B cell (primary cell): ENCODE results near the gene TBCB. TPM values are rescaled to one million over a fixed set of nuclear protein-coding genes. Genes with fewer than 3 reads are reported as not detected.

Experiments
- ATAC-seq: fragments of 200-7000 bp; cut with Tn5 transposase; one replicate; pipeline ENCODE4 v1.10.0; 2021; ENCODE audit warnings: low read depth, mild to moderate bottlenecking, moderate number of reproducible peaks, moderate library complexity
- CTCF ChIA-PET: fragments of 350-600 bp; sonication (Branson Sonifier 250); formaldehyde crosslinking; loops from one replicate; lab custom pipeline; 2021; ENCODE audit warnings: antibody characterized with exemption, inconsistent platforms; lab: Charles Lee
- POLR2A ChIA-PET: fragments of 350-600 bp; sonication (Branson Sonifier 250); formaldehyde crosslinking; loops from one replicate; lab custom pipeline; 2021; ENCODE audit warnings: antibody characterized with exemption; lab: Charles Lee
- DNase-seq: peaks from one replicate; pipeline ENCODE4 v3.0.0; 2013
- H2AFZ ChIP-seq: 2 replicates; pipeline ENCODE4 v1.6.1; 2012; ENCODE audit warnings: mild to moderate bottlenecking, low read depth, low read length; ENCODE audit not compliant: insufficient read depth, poor library complexity, severe bottlenecking
- H3K27ac ChIP-seq, 2 donors: 1 replicate in 1 of 2; 2 replicates in 1 of 2; pipeline ENCODE4 v1.5.1; 2012 to 2013; ENCODE audit warnings: low read length in 2 of 2, mild to moderate bottlenecking in 2 of 2, moderate library complexity in 1 of 2
- H3K27me3 ChIP-seq, 4 experiments: fragments of 200-600 bp in 1 of 4; sonication (generic) in 1 of 4; replicated peaks in 1 of 4; 1 replicate in 2 of 4; 2 replicates in 2 of 4; pipeline versions ENCODE4 v1.6.1 to v1.7.0; 2013 to 2016; ENCODE audit warnings: low read length in 3 of 4, mild to moderate bottlenecking in 2 of 4, mixed read lengths in 1 of 4, moderate library complexity in 1 of 4; ENCODE audit not compliant: insufficient read depth in 4 of 4, control insufficient read depth in 3 of 4; ENCODE audit errors: control extremely low read depth in 1 of 4
- H3K36me3 ChIP-seq, 2 experiments: replicated peaks in 1 of 2; 1 replicate in 1 of 2; 2 replicates in 1 of 2; pipeline versions ENCODE4 v1.6.1 to v1.7.1; 2013; ENCODE audit warnings: low read length in 1 of 2; ENCODE audit not compliant: insufficient read depth in 2 of 2, control insufficient read depth in 1 of 2; ENCODE audit errors: control extremely low read depth in 1 of 2, extremely low read depth in 1 of 2
- H3K4me1 ChIP-seq, 2 donors: fragments of 200-600 bp in 1 of 2; sonication (generic) in 1 of 2; 1 replicate in 1 of 2; 2 replicates in 1 of 2; pipeline versions ENCODE4 v1.5.1 to v1.6.1; 2013 to 2017; ENCODE audit warnings: low read length in 2 of 2; ENCODE audit not compliant: control insufficient read depth in 2 of 2, insufficient read depth in 2 of 2
- H3K4me2 ChIP-seq: replicated peaks from 2 replicates; pipeline ENCODE3; 2012; ENCODE audit warnings: mild to moderate bottlenecking, low read depth, low read length; ENCODE audit not compliant: poor library complexity, severe bottlenecking
- H3K4me3 ChIP-seq, 5 experiments: fragments of 200-600 bp in 1 of 5; sonication (generic) in 1 of 5; 1 replicate in 3 of 5; 2 replicates in 2 of 5; pipeline versions ENCODE4 v1.5.1 to v1.7.0; 2011 to 2016; ENCODE audit warnings: low read length in 4 of 5, mild to moderate bottlenecking in 4 of 5, low read depth in 2 of 5, control low read depth in 1 of 5, moderate library complexity in 1 of 5; ENCODE audit not compliant: insufficient read depth in 1 of 5; ENCODE audit errors: control extremely low read depth in 1 of 5, extremely low read depth in 1 of 5
- H3K79me2 ChIP-seq: fragments of 200-600 bp; sonication (generic); one replicate; pipeline ENCODE4 v1.6.0; 2016; ENCODE audit warnings: low read length; ENCODE audit not compliant: control insufficient read depth, insufficient read depth
- H3K9ac ChIP-seq: fragments of 200-600 bp; sonication (generic); 2 replicates; pipeline ENCODE4 v1.6.1; 2017; ENCODE audit warnings: mild to moderate bottlenecking, low read length, moderate library complexity
- H3K9me3 ChIP-seq, 3 donors: one replicate each; pipeline versions ENCODE4 v1.6.1 to v1.7.1; 2013; ENCODE audit warnings: low read length in 2 of 3; ENCODE audit not compliant: control insufficient read depth in 2 of 3, insufficient read depth in 1 of 3; ENCODE audit errors: control extremely low read depth in 1 of 3
- H4K20me1 ChIP-seq: 2 replicates; pipeline ENCODE4 v1.6.0; 2012; ENCODE audit warnings: mild to moderate bottlenecking, low read length; ENCODE audit not compliant: insufficient read depth, control insufficient read depth, poor library complexity, severe bottlenecking
- H3K27ac Mint-ChIP-seq: one replicate; pipeline ENCODE4 v1.8.0; 2021; ENCODE audit warnings: mixed read lengths
- H3K27me3 Mint-ChIP-seq: one replicate; pipeline ENCODE4 v1.8.0; 2021; ENCODE audit warnings: mixed read lengths
- H3K4me1 Mint-ChIP-seq: one replicate; pipeline ENCODE4 v1.8.0; 2021; ENCODE audit warnings: mixed read lengths
- H3K4me3 Mint-ChIP-seq: one replicate; pipeline ENCODE4 v1.8.0; 2021; ENCODE audit warnings: mixed read lengths
- H3K9me3 Mint-ChIP-seq: one replicate; pipeline ENCODE4 v1.8.0; 2022; ENCODE audit warnings: mixed read lengths; ENCODE audit not compliant: insufficient read depth
- EZH2 ChIP-seq: IDR thresholded peaks from 2 replicates; pipeline ENCODE4 v1.6.1; 2012; ENCODE audit warnings: borderline replicate concordance, low read depth, mild to moderate bottlenecking, moderate library complexity, low read length; ENCODE audit not compliant: insufficient read depth, poor library complexity, severe bottlenecking
- WGBS: methylation state at CpG from one replicate; pipeline ENCODE4 v1.1.5; 2013; ENCODE audit warnings: missing lambda C conversion rate; ENCODE audit not compliant: insufficient coverage; 5-methylcytosine and 5-hydroxymethylcytosine counted together
- intact Hi-C: fragments of 100-400 bp; cut with micrococcal nuclease; formaldehyde crosslinking; loops from one replicate; pipeline ENCODE4 v1.10.0; 2022
- polyA plus RNA-seq: library from polyadenylated mRNA; depleted of rRNA; stranded (reverse); fragments of >200 nt; gene quantifications from 2 replicates; pipeline ENCODE4 v1.2.3, GENCODE V29; 2012
- total RNA-seq, 2 donors: library from RNA; stranded (reverse); fragments of 120-200 nt in 1 of 2; gene quantifications; 1 replicate in 1 of 2; 2 replicates in 1 of 2; pipeline versions ENCODE4 v1.2.3 to v1.2.4, GENCODE V29; 2013 to 2022
- TF ChIP-seq, protein P1 (sequence below): fragments of 200-600 bp; IDR thresholded peaks from one replicate; pipeline ENCODE4 v1.8.0; 2022; ENCODE audit warnings: antibody characterized with exemption, mild to moderate bottlenecking

Gene TBCB
- total and polyA plus RNA-seq, 2 donors (not counting 1 experiment from before 2014, with no cell fraction given): 148 to 187 TPM

DNA sequence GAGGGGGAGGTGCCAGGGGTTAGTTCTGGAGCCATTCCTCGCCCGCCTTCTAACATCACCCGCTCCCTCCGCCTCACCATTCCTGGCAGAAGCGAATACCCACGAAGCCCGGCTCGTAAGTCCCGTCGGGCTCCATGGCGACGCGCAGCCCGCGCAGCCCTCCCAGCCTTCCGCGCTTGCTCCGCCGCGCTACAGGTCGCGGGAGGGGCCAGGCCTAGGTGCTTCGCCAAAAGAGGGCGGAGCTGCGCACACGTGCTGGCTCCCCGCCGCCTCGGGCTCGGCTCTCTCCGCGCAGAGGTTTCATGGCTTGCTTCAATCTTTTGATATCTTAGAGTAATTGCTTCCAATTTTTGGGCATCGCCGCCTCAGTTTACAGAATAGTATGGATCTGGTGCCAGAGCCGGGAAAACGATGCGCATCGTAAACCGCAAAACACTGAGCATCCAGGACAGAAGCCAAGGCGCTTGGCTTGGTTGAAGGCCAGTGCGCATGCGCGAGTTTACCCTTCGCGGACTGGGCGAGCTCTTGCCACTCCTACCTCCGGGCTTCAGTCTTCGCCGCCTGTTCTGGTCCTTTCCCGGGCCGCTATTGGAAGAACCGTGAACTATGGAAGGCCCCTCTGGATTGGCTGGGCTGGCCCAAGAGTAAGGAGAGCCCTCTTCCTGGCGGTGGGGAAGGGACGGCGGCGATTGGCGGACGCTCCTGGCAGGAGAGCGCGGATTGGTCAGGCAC lies 381 bp upstream of the TBCB start, which contains the start of gene POLR2I:
Gene POLR2I, minus strand, starts transcription at position 155 of the 732 bp plus-strand sequence. Its CDS starts 19 bp downstream, at position 136.
- H3K27ac ChIP-seq: peak within 1 kb of the TSS; percentile 84 to 90
- H3K9ac ChIP-seq: peak within 1 kb of the TSS; percentile 73
- POLR2A ChIA-PET: interaction anchor here (0.6 to 3.4 kb wide), 10 partner anchors 14 to 1352 kb away, joined by 3 to 22 read pairs (median 4); partner anchors contain the start of genes ALKBH6, CAPNS1, SDHAF1 and THAP8
- peak within 1 kb of the TSS; percentile 95 for H3K4me3 Mint-ChIP-seq
- H2AFZ ChIP-seq: peak within 1 kb of the TSS; percentile 84
- no peaks in the 10 kb centered on the region for H3K9me3 Mint-ChIP-seq
- H3K27ac Mint-ChIP-seq: peak within 1 kb of the TSS; percentile 99
- CTCF ChIA-PET: interaction anchor here (0.5 to 5.6 kb wide), 4 partner anchors 12 to 263 kb away, joined by 3 to 42 read pairs (median 4); partner anchors contain the start of genes THAP8, ZNF146 and ZNF565
- peaks cover 53% of the 10 kb centered on the region for H3K79me2 ChIP-seq
- peaks cover 12% of the 10 kb centered on the region for H4K20me1 ChIP-seq
- peaks cover 0 to 6% (median 0%) of the 10 kb centered on the region in 3 donors for H3K9me3 ChIP-seq
- no peaks in the 10 kb centered on the region for H3K27me3 Mint-ChIP-seq
- H3K4me3 ChIP-seq: peak within 1 kb of the TSS; percentile 76 to 91 (median 79)
- no peaks in the 10 kb centered on the region for H3K27me3 ChIP-seq
- H3K4me1 ChIP-seq: peaks cover 16 to 23% of the 10 kb centered on the region in 2 donors
- intact Hi-C loops: loop anchor here (1.0 to 10.0 kb wide), 10 partner anchors 12 to 470 kb away; partner anchors contain the start of genes ALKBH6, COX6B1, ETV2 and PROSER3
- ATAC-seq (peak; percentile 87), DNase-seq (peak; percentile 100)
- H3K4me1 Mint-ChIP-seq: peaks cover 40% of the 10 kb centered on the region
- under 1% methylated on average over 60 of the region's 60 CpGs for WGBS
- peaks cover 0 to 30% of the 10 kb centered on the region in 2 experiments for H3K36me3 ChIP-seq
- no peak for TF ChIP-seq EZH2
- TF ChIP-seq, protein P1, sequence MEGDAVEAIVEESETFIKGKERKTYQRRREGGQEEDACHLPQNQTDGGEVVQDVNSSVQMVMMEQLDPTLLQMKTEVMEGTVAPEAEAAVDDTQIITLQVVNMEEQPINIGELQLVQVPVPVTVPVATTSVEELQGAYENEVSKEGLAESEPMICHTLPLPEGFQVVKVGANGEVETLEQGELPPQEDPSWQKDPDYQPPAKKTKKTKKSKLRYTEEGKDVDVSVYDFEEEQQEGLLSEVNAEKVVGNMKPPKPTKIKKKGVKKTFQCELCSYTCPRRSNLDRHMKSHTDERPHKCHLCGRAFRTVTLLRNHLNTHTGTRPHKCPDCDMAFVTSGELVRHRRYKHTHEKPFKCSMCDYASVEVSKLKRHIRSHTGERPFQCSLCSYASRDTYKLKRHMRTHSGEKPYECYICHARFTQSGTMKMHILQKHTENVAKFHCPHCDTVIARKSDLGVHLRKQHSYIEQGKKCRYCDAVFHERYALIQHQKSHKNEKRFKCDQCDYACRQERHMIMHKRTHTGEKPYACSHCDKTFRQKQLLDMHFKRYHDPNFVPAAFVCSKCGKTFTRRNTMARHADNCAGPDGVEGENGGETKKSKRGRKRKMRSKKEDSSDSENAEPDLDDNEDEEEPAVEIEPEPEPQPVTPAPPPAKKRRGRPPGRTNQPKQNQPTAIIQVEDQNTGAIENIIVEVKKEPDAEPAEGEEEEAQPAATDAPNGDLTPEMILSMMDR: no peak
- peak within 1 kb of the TSS; percentile 80 for H3K4me2 ChIP-seq
